MM.1S (cell line): ENCODE results near the gene CALU.

Experiments
- DNase-seq: peaks from one replicate; pipeline ENCODE4 v3.0.0-alpha.2; 2015
- H2AFZ ChIP-seq: fragments of 300-600 bp; sonication (generic); 2 replicates; pipeline ENCODE4 v1.6.0; 2016; ENCODE audit warnings: antibody characterized with exemption, low read length
- H3F3A ChIP-seq: fragments of 300-600 bp; sonication (generic); 2 replicates; pipeline ENCODE4 v1.6.1; 2016; ENCODE audit warnings: mild to moderate bottlenecking, antibody characterized with exemption, low read length, moderate library complexity, mixed read lengths; ENCODE audit not compliant: insufficient read depth
- H3K27ac ChIP-seq: fragments of 300-600 bp; sonication (generic); 2 replicates; pipeline ENCODE4 v1.5.1; 2016; ENCODE audit warnings: mild to moderate bottlenecking, low read length
- H3K27me3 ChIP-seq: fragments of 300-600 bp; sonication (generic); replicated peaks from 2 replicates; pipeline ENCODE4 v1.6.0; 2016; ENCODE audit warnings: low read length; ENCODE audit not compliant: insufficient read depth
- H3K36me3 ChIP-seq: fragments of 300-600 bp; sonication (generic); replicated peaks from 2 replicates; pipeline ENCODE4 v1.6.1; 2016; ENCODE audit warnings: mild to moderate bottlenecking, low read length, mixed read lengths; ENCODE audit not compliant: insufficient read depth
- H3K4me1 ChIP-seq: fragments of 300-600 bp; sonication (generic); 2 replicates; pipeline ENCODE4 v1.6.1; 2016; ENCODE audit warnings: low read length, mixed read lengths
- H3K4me2 ChIP-seq: fragments of 300-600 bp; sonication (generic); 2 replicates; pipeline ENCODE4 v1.6.0; 2016; ENCODE audit warnings: low read depth, low read length
- H3K4me3 ChIP-seq: fragments of 300-600 bp; sonication (generic); 2 replicates; pipeline ENCODE4 v1.5.1; 2016; ENCODE audit warnings: low read length, mixed read lengths
- H3K79me2 ChIP-seq: fragments of 300-600 bp; sonication (generic); 2 replicates; pipeline ENCODE4 v1.6.1; 2016; ENCODE audit warnings: mixed run types, low read length, mixed read lengths
- H3K9ac ChIP-seq: fragments of 300-600 bp; sonication (generic); 2 replicates; pipeline ENCODE4 v1.6.1; 2016; ENCODE audit warnings: low read length, mixed read lengths
- H3K9me2 ChIP-seq: fragments of 300-600 bp; sonication (generic); replicated peaks from 2 replicates; pipeline ENCODE4 v1.6.1; 2016; ENCODE audit warnings: mild to moderate bottlenecking, low read length, mixed read lengths; ENCODE audit not compliant: insufficient read depth
- H3K9me3 ChIP-seq: fragments of 300-600 bp; sonication (generic); replicated peaks from 2 replicates; pipeline ENCODE4 v1.6.1; 2016; ENCODE audit warnings: mild to moderate bottlenecking, low read length, mixed read lengths; ENCODE audit not compliant: insufficient read depth
- H4K20me1 ChIP-seq: fragments of 300-600 bp; sonication (generic); 2 replicates; pipeline ENCODE4 v1.6.1; 2016; ENCODE audit warnings: mild to moderate bottlenecking, low read length, moderate library complexity, mixed read lengths; ENCODE audit not compliant: insufficient read depth
- CTCF ChIP-seq: fragments of 300-600 bp; sonication (generic); IDR thresholded peaks from 2 replicates; pipeline ENCODE4 v1.5.1; 2016; ENCODE audit warnings: antibody characterized with exemption, low read length, mixed read lengths
- EZH2 ChIP-seq: fragments of 300-600 bp; sonication (generic); optimal IDR thresholded peaks from 2 replicates; pipeline ENCODE3; 2017; ENCODE audit warnings: low read depth, mild to moderate bottlenecking, antibody characterized with exemption, low read length, mixed read lengths
- EZH2phosphoT487 ChIP-seq: fragments of 300-600 bp; sonication (generic); IDR thresholded peaks from 2 replicates; pipeline ENCODE4 v1.6.1; 2018; ENCODE audit warnings: antibody characterized with exemption, low read length

CALU gene

DNA sequence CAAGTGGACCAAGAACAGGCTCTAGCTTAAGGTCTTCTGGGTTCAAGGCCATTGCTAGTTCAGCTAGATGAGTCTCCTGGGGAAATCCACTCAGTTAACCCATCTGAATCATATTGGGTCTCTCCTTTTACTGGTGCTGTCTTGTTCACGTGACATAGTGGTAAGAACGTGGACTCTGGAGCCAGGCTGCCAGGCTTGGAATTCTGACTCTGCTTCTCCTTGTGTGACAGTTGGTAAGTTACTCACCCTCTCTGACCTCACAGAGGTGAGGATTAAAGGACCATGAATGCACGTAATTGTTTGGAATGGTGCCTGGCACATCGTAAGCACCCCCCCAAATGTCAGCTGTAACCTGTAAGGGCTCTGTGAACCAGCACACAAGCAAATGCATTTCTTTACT is 9.7 kb upstream of the CALU start:
- DNase-seq = no peak
- Histone ChIP-seq H3K4me2 (no peak overlapping the region), H3K27ac (no peak overlapping the region), H3K9ac (no peak overlapping the region), H3F3A (no peaks in the 10 kb centered on the region), H4K20me1 (no peaks in the 10 kb centered on the region), H3K4me1 (peaks cover 4% of the 10 kb centered on the region; the same call in 1 of the 2 replicates), H3K36me3 (no peaks in the 10 kb centered on the region), H3K9me2 (no peaks in the 10 kb centered on the region), H2AFZ (no peak overlapping the region), H3K27me3 (no peaks in the 10 kb centered on the region), H3K4me3 (no peak overlapping the region), H3K79me2 (no peaks in the 10 kb centered on the region), H3K9me3 (no peaks in the 10 kb centered on the region)
- TF ChIP-seq CTCF = no peak
- TF ChIP-seq EZH2 = no peak
- no peak for TF ChIP-seq EZH2phosphoT487

DNA sequence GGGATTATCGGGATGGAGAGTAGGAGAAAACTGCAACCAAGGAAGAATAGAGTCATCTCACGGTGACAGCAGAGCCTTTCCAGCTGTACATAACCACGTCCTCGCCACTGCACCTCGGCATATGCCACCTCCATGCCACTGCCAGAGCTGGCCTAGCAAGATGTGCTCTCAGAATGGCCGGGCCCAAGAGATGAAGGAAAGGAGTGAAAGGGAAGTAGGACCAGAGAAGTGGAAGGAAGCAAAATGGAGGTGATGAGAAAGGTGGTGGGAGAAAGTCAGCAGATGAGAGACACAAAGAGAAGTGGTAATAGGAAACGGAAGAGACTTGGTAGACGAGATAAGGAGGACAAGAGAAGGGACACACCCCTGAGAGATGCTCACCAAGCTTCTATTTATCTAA is 8.0 kb upstream of the CALU start:
- H2AFZ ChIP-seq = no peak overlapping the region
- H3K79me2 ChIP-seq = no peaks in the 10 kb centered on the region
- no peak overlapping the region for H3K27ac ChIP-seq
- H3K4me1 ChIP-seq = peaks cover 4% of the 10 kb centered on the region; the same call in 1 of the 2 replicates
- H3K9me2 ChIP-seq = no peaks in the 10 kb centered on the region
- no peaks in the 10 kb centered on the region for H3K9me3 ChIP-seq
- TF ChIP-seq CTCF (no peak), EZH2phosphoT487 (no peak), EZH2 (no peak)
- no peaks in the 10 kb centered on the region for H4K20me1 ChIP-seq
- DNase-seq = no peak
- H3K36me3 ChIP-seq = no peaks in the 10 kb centered on the region
- H3K27me3 ChIP-seq = no peaks in the 10 kb centered on the region
- H3K9ac ChIP-seq = no peak overlapping the region
- H3K4me3 ChIP-seq = no peak overlapping the region
- no peak overlapping the region for H3K4me2 ChIP-seq
- H3F3A ChIP-seq = no peaks in the 10 kb centered on the region

GRCh38 chr7:128732521-128733277 is 6.5 kb upstream of the CALU start:
- Histone ChIP-seq H3K79me2 (no peaks in the 10 kb centered on the region), H3F3A (no peaks in the 10 kb centered on the region), H3K4me2 (no peak overlapping the region), H3K9ac (no peak overlapping the region), H3K27ac (no peak overlapping the region), H3K27me3 (no peaks in the 10 kb centered on the region), H4K20me1 (no peaks in the 10 kb centered on the region), H2AFZ (no peak overlapping the region), H3K4me3 (no peak overlapping the region), H3K4me1 (peaks cover 4% of the 10 kb centered on the region; the same call in 1 of the 2 replicates), H3K9me3 (no peaks in the 10 kb centered on the region), H3K9me2 (no peaks in the 10 kb centered on the region), H3K36me3 (no peaks in the 10 kb centered on the region)
- DNase-seq = no peak
- 0 out of 2 replicates have a peak, but pooled peaks have one; percentile 7 for TF ChIP-seq CTCF
- no peak for TF ChIP-seq EZH2phosphoT487
- no peak for TF ChIP-seq EZH2
